Tongue (tissue), 2 donors: ENCODE data around the gene GFER. TPM values are rescaled to one million over a fixed set of nuclear protein-coding genes. Genes with fewer than 3 reads are reported as not detected.
A peak's percentile ranks its signal among the peaks of the same experiment; 100 is the strongest.
"Not testable (repeated sequence)": the region's sequence is repeated elsewhere in the genome, so short reads cannot be mapped to it uniquely, and the experiment has no call there.

Source experiments
- DNase-seq: peaks from one replicate; pipeline ENCODE4 v3.0.0-alpha.2; 2015
- total RNA-seq: library from RNA; depleted of rRNA; stranded (reverse); fragments of >200 nt; gene quantifications from one replicate; pipeline ENCODE4 v1.2.3, GENCODE V29; 2014

Gene GFER
- total RNA-seq, 1 donor from 2014 or later: 10.2 TPM

DNA sequence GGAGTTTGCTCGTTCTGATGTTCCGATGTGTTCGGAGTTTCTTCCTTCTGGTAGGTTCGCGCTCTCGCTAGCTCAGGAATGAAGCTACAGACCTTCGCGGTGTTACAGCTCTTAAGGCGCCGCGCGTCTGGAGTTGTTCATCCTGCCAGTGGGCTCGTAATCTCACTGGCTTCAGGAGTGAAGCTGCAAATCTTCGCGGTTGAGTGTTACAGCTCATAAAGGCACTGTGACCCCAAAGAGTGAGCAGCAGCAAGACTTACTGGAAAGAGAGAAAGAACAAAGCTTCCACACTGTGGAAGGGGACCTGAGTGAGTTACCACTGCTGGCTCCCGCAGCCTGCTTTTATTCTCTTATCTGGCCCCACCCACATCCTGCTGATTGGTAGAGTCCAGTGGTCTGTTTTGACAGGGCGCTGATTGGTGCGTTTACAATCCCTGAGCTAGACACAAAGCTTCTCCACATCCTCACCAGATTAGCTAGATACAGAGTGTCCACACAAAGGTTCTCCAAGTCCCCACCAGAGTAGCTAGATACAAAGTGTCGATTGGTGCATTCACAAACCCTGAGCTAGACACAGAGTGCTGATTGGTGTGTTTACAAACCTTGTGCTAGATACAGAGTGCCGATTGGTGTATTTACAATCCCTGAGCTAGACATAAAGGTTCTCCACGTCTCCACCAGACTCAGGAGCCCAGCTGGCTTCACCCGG is 26.4 kb upstream of the GFER start:
- DNase-seq: not testable (repeated sequence)

DNA sequence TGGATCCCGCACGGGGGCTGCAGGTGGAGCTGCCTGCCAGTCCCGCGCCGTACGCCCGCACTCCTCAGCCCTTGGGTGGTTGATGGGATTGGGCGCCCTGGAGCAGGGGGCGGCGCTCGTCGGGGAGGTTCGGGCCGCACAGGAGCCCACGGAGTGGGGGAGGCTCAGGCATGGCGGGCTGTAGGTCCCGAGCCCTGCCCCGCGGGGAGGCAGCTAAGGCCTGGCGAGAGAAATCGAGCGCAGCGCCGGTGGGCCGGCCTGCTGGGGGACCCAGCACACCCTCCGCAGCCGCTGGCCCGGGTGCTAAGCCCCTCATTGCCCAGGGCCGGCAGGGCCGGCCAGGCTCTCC is 25.9 kb upstream of the GFER start:
- DNase-seq: not testable (repeated sequence)

DNA sequence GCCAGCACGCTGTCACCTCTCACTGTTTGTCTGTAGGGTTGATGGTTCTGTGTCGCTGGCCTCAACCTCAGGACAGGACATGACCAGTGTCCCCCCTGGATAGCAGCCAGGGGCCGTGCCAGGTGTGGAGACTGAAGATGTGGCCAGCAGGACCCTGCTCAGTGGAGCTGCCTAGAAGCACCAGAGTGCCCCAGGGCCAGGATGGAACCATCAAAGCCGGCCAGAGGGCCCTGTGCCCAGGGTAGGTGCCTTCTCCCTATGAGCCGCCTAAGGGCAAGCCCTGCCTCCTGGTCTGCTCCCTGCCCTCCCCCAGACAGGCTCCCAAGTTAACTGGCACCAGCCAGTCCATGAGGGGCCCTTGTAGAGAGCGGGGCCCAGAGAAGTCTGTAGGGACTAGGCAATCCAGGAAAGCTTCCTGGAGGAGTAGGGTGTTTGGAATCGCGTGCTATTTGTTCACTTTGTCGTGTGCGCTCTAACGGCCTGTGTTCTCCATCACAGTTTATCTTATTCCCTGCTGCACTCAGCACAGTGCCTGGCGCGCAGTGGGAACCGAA is 25.2 kb upstream of the GFER start:
- no peak for DNase-seq

DNA sequence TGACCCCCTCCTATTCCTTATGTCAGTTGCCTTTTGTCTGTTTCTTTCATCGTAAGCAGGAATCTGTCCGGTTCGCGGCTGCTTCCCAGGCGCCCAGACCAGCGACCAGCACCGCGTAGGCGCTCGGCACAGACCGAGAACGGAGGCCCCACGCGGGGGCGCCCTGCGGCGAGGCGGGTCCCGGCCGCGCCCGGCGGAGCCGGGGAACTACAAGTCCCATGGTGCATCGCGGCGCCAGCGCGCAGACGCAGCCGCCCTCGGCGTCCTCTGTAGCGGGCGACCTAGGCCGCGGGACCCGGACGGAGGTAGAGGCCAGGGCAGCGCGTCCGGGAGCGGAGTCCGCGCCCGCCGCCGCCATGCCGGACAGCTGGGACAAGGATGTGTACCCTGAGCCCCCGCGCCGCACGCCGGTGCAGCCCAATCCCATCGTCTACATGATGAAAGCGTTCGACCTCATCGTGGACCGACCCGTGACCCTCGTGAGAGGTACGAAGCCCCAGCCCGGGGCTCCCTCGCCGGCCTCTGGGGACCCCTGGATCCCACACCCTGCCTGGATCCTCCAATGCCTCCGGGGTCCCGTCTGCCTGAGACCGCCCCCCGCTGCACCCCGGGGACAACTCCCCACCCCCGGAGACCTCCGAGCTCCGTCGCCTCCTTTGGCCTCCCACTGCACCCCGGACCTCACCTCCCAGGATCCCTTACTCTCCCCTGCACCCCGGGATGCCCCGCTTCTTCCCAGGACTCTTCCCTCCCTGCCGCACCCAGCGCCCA is 24.5 kb upstream of the GFER start, which contains the start of gene NDUFB10:
TSS of gene NDUFB10 (plus strand) at position 270 of the 771 bp plus-strand sequence. CDS start at position 357, 87 bp downstream.
- peak; percentile 94 for DNase-seq

DNA sequence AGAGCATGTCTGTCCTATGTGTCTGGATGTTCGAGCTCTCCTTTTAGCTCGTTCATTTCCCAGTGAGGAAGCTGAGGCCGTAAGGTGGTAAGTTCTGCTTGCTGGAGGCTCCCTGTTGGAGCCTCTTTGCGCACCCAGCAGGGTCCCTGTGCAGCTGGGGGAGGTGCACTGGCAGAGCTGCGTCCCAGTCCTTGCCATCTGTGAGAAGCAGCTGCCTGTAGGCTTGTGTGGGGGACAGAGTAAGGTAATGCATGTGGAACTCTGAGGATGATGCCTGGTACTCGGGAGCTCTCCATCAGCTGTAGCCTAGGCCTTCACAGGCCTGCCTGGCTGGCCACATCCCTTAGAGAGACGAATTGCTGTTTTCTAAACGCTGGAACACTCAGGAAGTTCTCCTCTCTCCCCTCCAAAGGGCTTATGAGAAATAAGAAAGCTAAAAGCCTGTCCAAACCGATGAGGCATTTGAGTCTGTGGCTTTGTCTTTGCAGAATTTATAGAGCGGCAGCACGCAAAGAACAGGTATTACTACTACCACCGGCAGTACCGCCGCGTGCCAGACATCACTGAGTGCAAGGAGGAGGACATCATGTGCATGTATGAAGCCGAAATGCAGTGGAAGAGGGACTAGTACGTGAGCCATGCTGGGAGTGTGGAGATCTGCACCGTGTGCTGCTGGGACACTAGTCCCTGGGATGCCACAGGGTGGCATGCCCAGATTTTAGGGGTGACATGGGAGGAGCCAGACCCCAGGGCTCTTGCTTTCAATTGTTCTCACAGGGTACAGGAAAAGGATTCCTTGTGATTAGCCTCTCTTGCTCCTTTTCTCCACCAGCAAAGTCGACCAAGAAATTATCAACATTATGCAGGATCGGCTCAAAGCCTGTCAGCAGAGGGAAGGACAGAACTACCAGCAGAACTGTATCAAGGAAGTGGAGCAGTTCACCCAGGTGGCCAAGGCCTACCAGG is 23.0 kb upstream of the GFER start:
- DNase-seq: peak; percentile 37

DNA sequence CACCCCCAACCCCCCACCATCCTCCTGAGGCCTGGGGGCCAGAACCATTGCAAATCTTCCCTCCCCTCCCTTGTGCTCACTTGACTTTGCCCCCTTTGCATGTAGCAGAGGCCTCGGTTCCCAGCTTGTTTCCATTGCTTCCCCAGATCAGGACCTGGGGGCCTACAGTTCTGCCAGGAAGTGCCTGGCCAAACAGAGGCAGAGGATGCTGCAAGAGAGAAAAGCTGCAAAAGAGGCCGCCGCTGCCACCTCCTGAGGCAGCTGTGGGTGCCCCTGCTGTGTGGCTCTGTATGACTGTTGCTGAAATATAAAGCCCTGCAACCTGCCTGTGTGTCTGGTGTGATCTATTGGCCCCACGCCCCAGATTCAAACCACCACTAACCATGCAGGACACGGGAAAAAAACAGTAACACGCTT is 22.3 kb upstream of the GFER start:
- DNase-seq: no peak

DNA sequence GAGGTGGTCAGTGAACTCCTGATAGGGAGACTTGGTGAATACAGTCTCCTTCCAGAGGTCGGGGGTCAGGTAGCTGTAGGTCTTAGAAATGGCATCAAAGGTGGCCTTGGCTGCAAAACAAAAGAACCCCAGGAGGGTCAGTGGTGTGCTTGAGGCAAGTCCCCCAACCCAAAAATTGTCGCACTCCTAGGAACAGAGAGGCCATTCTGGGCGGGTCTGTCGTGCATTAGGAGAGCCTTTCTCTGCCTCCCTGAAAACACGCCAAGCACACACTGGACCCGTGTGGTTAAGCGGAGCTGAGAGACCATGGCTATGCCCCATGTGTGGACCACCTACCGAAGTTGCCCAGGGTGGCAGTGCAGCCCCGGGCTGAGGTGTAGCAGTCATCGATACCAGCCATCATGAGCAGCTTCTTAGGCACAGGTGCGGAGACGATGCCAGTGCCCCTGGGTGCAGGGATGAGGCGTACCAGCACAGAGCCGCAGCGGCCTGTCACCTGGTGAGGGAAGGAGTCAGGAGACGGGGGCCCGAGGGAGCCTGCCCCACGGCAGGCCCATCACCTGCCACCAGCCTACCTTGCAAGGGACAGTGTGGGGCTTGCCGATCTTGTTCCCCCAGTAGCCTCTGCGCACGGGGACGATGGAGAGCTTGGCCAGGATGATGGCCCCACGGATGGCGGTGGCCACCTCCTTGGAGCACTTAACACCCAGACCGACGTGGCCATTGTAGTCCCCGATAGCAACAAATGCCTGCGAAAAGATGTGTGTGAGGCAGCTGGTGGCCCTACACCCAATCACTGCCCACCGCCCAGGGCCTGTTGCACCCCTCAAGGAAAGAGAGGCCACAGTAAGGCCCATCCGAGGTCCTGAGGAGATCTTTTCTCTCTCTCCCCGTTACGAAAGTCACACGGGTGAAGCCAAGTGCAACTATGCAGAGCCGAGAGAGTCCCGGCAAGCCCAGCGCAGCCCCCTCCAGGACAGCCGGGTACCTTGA is 21.5 kb upstream of the GFER start:
- DNase-seq: not testable (repeated sequence)

DNA sequence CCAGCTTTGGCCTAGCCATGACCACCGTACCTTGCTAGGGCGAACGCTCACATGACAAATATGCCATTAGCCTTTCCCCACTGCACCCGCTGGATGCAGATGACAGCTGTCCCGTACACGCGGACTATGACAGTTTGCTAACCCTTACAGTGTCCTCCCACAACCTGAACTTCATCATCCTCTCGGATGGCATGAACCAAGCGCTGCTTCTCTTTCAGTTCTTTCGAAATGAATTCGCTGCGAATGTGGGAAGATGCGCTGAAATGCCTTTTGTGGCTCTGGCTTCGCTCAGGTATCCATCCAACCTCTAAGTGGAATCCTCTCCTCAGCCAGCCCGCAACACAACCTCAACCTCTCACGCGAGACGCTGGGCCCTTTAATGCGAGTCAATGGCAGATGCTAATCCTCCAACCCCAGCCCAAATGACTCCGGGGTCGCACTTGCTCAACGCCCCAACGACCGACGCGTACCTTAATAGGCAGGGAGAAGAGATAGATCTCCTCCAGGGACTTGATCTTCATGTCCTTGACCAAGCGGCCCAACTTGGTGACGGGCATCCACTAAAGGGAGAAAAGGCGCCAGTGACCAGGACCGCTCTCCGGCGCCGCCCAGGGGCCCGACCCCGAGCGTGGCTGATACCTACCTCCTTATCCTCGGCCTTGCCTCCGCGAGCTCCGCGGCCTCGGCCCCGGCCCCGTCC is 20.0 kb upstream of the GFER start:
- peak; percentile 57 for DNase-seq

DNA sequence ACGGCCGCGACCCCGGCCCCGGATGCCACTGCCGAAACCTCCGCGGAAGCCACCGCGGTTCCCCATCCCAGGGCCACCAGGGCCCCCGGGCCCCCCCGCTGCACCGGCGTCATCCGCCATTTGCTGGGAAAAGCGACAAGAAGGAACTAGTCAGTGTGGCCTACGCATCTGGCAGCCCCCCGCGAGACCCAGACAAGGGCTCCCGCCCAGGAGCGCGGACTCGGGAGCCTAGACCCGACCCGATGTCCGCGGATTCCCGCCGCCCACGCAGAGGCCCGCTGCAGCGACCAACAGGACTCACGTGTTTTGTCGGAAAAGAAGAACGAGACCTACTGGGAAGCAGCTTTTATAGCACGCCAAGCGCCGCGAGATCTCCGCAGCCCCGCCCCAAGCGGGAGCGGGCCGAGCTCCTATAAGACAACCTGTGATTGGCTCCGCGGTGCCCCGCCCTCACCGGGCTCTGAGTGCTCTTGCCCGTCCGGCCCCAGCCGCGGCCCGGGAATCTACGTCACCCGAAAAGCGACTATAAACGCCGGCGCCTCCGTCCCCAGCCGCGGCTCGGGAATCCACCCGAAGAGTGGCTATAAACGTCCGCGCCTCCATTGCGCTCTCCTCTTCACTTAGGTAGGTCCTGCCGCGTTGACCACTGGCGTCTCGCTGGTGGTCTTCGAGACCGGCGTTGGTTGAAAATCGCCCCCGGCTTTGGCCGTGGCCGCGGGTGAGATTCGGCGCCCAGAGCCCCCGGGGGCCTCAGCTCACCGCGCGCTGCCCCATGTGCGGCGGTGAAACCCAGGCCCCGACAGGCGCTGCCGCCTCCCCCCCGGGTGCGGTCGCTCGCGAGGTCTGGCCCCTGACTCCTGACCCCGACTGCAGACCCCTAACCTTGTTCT is 19.2 kb upstream of the GFER start, which contains the start of gene RPS2:
TSS of gene RPS2 (minus strand) at position 321 of the 890 bp plus-strand sequence. CDS start at position 120, 201 bp downstream.
- DNase-seq: peak; percentile 100

DNA sequence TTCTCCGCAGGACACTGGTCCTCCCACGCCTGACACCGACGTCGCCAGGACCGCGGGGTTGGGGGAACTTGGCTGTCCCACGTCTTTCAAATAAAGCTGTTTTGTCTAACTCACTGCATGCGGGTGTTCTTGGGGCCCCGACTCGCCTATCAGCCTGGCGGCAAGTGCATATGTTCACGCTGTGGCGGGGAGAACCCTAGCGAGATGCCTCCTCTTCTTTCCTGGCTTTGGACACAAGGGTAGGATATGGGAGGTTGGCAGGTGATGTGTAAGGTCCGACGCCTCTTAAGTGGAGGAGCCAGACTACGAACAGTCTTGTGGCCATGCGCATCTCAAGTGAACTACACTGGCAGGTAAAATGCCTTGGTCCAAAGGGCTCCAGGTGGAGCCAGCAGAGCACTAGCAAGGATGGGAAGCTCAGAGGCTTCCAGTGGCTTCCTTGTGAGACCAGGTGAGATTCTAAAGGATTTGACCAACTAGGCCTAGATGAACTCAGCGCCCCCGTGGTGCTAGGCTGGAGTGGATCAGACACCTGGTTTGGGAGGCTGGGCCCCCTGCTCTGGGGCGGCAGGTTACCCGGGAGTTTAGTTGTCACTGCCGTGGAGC is 18.5 kb upstream of the GFER start:
- DNase-seq: no peak

DNA sequence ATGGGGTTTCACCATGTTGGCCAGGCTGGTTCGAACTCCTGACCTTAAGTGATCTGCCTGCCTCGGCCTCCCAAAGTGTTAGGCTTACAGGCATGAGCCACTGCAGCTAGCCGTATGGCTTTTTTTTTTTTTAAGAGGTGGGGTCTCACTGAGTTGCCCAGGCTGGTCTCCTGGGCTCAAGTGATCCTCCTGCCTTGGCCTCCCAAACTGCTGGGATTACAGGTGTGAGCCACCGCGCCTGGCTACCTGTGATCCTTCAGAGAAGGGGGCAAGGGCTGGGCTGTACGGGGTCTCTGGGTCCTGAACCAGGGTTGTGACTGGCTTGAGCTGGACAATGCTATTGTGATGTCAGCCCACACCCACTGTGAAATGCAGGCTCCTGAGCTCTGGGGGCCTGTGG is 17.5 kb upstream of the GFER start, which contains the start of gene RNF151:
TSS of gene RNF151 (plus strand) at position 397 of the 400 bp plus-strand sequence. CDS start 26 bp downstream, outside the sequence.
- DNase-seq: no peak

DNA sequence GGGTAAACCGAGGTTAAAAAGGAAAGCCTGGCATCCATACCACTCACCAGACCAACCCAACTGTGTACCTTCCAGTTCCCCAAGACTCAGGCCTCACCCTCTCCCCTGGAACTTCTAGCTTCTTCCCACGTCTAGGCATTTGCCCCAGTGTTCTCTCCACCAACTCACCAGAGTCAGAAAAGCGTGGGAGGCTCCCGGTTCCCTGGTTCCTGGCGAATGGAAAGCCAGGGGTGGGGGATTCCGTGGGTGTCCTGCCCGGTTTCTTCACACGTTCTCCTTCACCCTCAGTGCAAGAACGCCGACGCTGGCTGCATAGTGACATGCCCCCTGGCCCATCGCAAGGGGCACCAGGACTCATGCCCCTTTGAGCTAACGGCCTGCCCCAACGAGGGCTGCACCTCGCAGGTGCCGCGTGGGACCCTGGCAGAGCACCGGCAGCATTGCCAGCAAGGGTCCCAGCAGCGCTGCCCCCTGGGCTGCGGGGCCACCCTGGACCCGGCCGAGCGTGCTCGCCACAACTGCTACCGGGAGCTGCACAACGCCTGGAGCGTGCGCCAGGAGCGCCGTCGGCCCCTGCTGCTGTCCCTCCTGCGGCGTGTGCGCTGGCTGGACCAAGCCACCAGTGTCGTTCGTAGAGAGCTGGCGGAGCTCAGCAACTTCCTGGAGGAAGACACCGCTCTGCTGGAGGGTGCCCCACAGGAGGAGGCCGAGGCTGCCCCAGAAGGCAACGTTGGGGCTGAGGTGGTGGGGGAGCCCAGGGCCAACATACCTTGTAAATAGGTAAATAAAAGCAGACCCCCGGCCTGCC is 15.6 kb upstream of the GFER start:
- no peak for DNase-seq

DNA sequence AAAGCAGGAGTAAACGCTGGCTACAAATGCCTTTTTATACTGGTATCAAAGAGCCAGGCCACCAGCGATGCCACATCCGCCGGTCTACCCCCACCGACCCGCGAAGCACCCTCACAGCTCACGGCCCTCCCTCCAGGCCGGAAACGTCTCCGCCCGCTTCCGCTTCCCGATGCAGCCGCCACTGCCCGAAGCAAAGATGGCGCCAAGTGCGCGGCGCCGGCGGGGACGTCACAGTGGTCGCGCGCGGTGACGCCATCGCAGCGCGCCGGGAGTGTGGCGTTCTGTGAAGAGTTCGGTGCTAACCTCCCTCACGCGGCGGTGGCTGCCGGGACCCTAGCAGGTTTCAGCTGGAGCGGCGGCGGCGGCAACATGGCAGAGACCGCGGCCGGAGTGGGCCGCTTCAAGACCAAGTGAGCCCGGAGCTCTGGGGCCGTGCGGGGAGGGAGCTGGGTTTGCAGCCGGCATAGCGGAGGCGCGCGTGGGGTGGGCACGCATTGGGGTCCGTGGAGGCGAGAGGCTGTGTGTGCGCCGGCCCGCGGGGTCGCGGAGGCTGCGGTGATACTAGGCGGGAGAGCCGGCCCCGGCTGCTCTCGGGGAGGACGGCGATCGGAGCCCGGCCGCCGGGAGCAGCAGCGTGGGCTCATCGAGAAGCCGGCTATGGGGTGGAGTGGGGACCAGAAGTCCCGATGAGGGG is 12.1 kb upstream of the GFER start, which contains the start of gene TBL3:
TSS of gene TBL3 (plus strand) at position 258 of the 694 bp plus-strand sequence. CDS start at position 370, 112 bp downstream.
- DNase-seq: peak; percentile 97

DNA sequence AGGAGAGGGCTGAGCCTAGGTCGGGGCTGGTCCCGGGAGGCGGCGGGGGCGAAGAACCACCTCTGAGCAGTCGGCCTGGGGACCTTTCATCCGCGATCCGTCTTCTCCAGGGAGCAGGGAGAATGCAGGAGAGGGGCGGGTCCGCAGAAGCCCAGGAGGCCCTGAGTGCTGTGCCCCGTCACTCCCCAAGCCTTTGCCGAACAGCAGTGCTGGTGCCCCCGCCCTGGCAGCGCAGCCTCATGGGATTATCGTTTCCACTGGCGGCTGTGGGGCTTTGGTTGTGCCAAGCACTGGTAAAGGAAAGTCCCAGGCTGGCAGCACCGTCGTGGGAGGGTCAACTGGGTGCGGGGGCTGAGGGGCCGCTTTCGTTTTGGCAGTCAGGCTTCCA is 11.5 kb upstream of the GFER start:
- DNase-seq: no peak

DNA sequence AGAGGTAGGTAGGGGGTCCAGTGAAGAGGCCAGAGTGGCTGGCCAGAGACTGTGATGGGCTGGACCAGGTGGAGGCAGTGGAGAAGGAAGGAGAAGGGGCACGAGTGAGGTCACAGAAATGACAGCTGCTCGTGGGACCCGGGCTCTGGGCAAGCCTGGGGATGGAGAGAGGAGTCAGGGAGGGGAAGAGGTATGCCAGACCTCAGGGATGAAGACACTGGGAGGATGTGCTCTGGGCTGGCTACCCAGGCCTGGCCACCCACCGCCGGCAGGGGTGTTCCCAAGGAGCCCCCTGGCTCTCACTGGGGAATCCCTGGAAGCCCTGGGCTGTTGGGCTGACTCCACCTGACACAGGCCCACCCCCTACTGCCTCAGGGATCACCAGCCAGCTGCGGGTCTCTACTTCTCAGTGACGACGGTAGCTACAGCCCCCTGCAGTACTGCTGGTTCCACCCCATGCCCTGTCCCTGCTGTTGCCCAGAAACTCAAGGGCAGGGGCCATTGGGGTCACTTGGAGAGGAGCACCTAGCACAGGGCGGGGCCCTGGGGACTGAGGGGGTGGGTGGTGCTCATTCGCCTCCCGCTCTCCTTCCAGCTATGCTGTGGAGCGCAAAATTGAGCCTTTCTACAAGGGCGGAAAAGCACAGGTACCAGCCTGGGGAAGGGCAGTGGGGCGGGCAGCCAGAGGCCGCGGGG is 10.4 kb upstream of the GFER start:
- no peak for DNase-seq
